ENCODE measurements around the gene TRIP10.
A peak's percentile ranks its signal among the peaks of the same experiment; 100 is the strongest.
"Not testable (repeated sequence)": the region's sequence is repeated elsewhere in the genome, so short reads cannot be mapped to it uniquely, and the experiment has no call there.

TRIP10 gene, protein sequence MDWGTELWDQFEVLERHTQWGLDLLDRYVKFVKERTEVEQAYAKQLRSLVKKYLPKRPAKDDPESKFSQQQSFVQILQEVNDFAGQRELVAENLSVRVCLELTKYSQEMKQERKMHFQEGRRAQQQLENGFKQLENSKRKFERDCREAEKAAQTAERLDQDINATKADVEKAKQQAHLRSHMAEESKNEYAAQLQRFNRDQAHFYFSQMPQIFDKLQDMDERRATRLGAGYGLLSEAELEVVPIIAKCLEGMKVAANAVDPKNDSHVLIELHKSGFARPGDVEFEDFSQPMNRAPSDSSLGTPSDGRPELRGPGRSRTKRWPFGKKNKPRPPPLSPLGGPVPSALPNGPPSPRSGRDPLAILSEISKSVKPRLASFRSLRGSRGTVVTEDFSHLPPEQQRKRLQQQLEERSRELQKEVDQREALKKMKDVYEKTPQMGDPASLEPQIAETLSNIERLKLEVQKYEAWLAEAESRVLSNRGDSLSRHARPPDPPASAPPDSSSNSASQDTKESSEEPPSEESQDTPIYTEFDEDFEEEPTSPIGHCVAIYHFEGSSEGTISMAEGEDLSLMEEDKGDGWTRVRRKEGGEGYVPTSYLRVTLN

DNA sequence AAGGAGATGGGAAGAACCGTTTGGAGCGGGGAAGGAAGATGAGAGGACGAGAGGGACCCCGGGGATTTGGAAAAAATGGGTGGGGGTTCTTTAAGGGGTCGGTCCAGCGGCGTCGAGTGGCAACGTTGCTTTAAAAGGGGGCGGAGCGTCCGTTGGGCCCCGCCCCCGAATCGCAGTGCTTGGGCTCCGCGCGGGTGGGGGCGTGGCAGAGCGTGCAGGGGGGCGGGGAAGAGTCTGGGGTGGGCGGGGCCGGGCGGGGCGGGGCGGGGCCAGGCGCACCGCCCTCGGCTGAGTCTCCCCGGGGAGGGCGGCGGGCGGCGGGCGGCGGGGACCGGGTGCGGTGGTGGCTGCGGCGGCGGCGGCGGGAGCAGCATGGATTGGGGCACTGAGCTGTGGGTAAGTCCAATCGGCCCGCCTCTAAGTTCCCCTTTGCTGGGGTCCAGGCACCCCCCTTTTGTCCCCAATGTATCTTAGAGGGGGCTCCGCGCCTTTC, at the start of gene TRIP10:
TRIP10 (plus strand) TSS at position 291 of the 493 bp plus-strand sequence; CDS start at position 373, 82 bp downstream.
- DNase-seq (ENCODE audit: low read depth), result peak; percentile 75

DNA sequence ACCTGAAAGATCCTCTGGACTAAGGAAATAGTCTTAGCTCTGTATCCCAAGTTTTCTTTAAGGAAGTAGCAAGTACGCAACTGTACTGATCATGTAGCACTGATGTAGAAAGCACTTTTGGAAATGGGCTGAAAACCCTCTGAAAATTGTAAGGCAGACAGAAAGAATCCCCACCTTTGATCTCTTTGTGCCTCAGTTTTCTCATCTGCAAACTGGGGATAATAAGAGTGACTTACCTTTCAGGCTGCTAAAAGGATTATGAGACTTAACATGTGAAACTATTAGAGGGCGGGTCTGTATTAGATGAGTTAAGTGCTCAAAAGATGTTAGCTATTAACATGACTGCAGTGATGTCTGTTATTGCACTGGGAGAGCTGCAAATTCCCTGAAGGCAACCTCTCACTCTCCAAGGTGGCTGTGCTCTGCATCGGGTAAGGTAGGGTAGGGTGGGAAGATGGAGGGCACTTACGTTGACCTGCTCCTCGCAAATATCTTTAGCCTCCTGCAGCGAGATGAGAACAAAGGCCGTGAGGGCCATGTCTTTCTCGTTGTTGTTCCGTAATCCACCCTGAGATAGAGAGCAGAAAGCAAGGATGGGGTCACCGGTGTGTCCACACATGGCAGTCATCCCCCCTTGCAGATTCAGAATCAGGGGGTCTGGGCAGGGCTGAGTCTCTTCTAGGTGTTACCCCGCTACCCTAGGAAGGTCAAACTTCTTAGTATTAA, 49.2 kb upstream of the TRIP10 start:
- no peak for DNase-seq (ENCODE audit: low read depth)

DNA sequence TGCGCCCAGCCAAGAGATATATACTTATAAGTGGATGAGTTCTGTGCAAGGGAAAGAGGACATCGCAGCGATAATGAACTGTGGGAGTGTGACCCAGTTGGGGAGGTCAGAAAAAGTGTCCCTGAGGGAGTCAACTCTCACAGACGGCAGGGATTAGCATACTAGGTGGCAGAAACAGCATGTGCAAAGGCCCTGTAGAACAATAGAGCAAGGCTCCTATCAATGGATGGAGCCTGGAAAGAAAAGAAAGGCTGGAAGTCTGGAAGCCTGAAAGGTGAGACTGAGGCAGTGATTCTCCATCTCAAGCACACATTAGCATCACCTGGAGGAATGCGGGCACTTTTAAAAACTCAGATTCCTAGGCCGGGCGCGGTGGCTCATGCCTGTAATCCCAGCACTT, 48.1 kb upstream of the TRIP10 start:
- DNase-seq (ENCODE audit: low read depth), result no peak

DNA sequence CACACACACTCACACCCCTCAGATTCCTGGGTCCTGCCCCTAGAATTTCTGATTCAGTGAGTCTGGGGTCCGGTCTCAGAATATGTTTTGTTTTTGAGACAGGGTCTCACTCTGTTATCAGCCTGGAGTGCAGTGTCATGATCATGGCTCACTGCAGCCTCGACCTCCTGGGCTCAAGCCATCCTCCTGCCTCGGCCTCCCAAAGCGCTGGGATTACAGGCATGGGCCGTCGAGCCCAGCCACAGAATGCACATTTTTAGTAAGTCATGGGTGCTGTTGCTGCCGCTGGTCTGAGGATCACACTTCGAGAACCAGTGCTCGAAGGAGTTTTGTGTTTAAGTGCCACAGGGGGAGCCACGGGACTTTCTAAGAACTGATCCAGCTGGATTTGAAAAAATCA, 47.5 kb upstream of the TRIP10 start:
- no peak for DNase-seq (ENCODE audit: low read depth)

DNA sequence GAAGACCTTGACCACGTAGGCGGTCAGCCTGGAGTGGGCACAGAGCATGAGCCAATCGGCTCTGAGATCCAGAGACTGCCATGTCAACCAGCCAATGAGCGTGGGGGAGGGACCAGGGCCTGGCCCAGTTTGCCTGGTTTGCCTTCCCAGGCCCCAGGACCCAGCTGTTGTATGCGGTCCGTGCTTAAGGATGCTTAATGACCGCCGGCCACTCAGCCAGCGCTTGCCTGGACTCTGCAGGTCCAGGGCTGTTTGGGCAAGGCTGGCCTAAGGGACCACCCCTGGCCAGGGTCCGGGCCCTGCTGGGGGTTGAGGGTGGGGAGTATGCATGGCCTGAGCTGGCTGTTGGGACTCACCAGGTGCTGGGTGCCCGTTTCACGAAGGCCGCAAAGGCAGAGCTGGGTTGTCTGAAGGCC, 46.4 kb upstream of the TRIP10 start:
- DNase-seq (ENCODE audit: low read depth), result no peak

DNA sequence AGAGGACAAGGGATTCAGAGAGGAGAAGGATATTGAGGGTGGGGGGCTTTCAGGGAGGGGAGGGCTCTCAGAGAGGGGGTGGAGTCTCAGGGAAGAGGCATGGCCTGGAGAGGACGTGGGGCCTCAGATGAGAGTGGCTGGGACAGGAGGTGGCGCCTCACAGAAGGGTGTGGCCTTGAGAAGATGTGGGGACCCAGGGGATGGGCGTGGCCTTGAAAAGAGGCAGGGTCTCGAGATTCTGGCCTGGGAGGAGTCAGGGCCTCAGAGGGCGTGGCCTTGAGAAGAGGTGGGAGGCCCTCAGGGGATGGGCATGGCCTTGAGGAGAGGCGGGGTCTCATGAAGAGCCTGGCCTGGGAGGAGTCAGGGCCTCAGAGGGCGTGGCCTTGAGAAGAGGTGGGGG, 45.8 kb upstream of the TRIP10 start:
- no peak for DNase-seq (ENCODE audit: low read depth)

DNA sequence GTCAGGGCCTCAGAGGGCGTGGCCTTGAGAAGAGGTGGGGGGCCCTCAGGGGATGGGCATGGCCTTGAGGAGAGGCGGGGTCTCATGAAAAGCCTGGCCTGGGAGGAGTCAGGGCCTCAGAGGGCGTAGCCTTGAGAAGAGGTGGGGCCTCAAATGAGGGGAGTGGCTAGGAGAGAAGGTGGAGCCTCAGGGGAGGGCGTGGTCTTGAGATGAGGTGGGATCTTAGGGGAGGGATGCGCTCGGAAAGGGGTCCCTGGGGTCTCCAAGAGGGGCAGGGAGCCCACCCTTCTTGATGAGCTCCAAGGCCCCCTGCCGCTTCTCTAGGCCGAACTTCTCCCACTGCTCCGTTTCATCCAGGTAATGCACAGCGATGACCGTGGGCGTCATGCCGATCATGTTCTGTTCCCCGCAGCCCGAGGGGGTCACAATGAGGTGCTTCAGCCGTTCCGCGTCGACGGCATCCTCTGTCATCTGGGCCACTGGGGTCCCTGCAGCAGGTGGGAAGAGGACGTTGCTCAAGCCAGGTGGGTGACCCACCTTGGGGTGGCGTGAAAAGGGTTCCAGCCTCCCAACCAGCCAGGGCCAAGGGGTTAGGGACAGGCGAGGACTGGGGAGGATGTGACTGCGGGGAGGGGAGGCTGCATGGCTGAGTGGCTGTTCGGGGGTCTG, 45.2 kb upstream of the TRIP10 start:
- no peak for DNase-seq (ENCODE audit: low read depth)

DNA sequence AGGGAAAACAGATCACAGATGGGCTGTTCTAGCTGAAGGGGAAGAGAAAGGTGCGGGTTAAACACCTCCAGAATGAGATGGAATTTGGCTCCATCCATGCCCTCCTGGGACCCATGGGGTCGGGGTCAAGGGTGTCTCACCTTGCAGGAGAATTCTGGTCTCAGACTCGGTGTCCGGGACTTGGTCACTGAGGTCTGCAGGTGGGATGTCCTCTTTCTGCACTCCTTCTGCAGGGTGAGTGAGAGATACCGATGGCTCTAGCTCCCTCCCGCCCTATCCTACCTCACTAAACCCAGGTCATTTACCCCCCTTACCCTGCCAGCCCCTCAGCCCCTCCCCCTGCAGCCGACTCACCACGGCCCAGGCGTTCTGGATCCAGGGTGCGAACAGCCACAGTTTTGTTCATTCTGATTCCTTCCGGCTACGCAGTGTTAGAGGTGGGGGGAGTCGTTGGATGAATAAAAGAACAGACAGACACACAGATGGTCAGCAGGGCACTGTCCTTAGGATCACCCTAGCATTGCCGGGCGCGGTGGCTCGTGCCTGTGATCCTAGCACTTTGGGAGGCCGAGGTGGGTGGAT, 43.1 kb upstream of the TRIP10 start:
- no peak for DNase-seq (ENCODE audit: low read depth)

DNA sequence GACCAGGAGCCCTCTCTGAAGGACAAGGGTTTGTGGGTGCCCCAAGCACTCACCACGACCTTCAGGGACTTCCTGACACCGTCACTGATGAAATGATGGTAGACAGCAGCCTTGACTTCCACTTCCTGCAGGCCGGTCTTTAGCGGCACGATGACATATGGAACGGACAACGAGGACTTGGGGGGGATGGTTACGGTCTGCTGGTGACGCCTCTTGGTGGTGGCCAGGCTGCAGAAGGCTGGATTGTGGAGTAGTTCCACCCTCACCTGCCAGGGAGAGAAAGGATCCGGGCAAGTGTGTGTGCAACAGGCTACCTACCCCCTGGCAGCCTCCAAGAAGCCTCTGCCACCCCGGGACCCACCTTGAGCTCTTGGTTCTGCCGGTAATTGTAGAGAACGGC, 42.2 kb upstream of the TRIP10 start:
- no peak for DNase-seq (ENCODE audit: low read depth)

GRCh38 chr19:6699935-6700334, 39.5 kb upstream of the TRIP10 start:
- DNase-seq (ENCODE audit: low read depth), result no peak

DNA sequence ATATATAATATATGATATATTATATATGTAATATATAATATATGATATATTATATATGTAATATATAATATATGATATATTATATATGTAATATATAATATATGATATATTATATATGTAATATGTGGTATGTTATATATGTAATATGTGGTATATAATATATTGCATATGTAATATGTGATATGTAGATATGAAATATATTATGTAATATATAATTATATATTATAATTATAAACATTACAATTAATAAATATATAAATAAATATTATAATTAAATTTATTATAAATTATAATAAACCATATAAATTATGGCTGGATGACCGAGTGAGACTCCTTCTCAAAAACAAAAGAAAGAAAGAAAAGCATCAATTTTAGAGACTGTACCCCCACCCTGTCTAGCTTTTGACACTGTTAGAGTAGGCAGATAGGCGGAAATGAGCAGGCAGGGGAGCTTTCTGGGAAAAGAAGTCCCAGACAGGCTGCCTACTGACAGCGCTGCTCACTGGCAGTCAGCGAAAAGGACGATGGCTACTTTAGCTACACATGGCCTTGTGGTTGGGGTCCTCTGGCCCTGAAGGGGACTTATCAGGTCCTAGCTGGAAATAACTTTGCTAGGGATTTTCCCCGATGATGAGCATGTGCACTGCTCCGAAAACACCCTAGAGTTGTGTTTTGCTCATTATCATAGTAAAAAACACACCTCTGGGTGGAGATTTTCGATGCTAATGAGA, 38.7 kb upstream of the TRIP10 start:
- DNase-seq (ENCODE audit: low read depth), result no peak

DNA sequence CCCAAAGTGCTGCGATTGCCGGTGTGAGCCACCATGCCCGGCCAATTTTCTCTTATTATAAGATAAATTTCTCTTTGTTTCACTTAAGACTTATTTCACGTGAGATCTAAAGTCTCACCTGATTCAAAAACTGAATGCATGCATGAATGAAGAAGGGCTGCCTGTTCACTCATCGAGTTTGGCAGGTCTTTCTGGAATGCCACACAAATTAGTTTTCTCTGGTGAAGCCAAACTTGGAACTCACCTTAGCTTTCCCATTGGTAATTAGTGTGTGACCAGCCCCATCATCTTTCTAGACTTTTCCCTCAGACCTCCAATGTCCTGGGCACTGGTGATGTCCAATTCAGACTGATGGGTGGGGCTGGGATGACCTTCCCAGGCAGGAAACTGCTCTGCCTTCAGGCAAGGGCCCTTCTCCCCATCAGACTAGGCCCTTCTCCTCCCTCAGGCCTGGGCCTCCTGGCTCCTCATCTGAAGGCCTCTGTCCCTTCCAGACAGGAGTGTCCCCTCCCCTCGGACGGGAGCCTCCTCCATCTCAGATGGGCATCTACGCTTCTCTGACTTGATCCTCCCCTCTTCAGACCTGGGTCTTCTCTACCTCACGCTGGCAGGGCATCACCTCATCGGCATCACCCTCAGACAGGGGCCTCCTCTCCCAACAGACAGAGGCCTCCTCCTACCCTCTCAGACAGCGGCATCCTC, 33.4 kb upstream of the TRIP10 start:
- no peak for DNase-seq (ENCODE audit: low read depth)

- no peak for DNase-seq (ENCODE audit: low read depth)
These were observed 32.9 kb upstream of the TRIP10 start for GRCh38 chr19:6706633-6706958.

- DNase-seq (ENCODE audit: low read depth), result no peak
These were observed 32.3 kb upstream of the TRIP10 start for GRCh38 chr19:6707011-6707657.

- DNase-seq (ENCODE audit: low read depth), result no peak
These were observed 31.8 kb upstream of the TRIP10 start for GRCh38 chr19:6707658-6708018.

DNA sequence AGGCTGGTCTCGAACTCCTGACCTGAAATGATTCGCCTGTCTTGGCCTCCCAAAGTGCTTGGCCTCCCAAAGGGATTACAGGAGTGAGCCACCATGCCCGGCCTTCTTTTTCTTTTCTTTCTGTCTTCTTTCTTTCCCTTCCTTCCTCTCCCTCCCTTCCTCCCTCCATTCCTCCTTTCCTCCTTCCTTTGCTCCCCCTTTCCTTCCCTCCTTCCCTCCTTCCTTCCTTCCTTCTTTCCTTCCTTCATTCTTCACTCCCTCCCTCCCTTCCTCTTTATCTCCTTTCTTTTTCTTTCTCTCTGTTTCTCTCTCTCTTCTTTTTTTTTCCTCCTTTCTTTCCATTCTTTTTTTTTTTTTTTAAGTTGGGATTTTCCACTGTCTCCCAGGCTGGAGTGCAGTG, 31.1 kb upstream of the TRIP10 start:
- DNase-seq (ENCODE audit: low read depth), result no peak

DNA sequence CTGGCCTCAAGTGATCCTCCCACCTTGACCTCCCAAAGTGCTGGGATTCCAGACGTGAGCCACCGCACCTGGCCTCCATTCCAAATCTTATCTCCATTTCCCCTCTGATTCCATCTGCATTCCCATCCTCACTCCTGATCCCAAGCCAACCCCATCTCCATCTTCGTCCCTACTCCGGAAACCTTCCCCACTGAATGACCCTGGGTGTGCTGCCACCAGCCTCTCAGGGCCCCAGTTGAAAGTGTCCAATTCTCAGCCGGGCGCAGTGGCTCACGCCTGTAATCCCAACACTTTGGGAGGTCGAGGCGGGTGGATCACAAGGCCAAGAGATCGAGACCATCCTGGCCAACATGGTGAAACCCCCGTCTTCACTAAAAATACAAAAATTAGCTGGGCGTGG, 30.6 kb upstream of the TRIP10 start:
- DNase-seq (ENCODE audit: low read depth), result not testable (repeated sequence)

DNA sequence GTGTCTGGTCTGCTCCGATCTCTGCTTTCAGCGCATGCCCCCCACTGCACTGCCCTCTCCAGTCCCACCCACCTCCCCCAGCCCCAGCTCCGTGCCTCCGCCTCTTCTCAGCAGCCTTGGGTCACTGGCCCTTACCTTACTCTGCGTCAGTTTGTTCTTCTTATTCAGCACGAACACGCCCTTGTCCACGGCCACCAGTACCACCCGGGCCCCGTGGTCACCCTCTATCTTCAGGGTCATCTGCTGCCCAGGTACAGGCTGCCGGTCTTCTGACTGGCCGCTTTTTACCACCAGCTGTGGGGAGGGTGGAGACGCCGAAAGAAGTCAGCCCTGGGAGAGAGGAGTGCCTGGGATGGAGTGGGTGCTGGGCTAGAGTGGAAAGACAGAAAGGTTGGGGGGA, 29.9 kb upstream of the TRIP10 start:
- no peak for DNase-seq (ENCODE audit: low read depth)

DNA sequence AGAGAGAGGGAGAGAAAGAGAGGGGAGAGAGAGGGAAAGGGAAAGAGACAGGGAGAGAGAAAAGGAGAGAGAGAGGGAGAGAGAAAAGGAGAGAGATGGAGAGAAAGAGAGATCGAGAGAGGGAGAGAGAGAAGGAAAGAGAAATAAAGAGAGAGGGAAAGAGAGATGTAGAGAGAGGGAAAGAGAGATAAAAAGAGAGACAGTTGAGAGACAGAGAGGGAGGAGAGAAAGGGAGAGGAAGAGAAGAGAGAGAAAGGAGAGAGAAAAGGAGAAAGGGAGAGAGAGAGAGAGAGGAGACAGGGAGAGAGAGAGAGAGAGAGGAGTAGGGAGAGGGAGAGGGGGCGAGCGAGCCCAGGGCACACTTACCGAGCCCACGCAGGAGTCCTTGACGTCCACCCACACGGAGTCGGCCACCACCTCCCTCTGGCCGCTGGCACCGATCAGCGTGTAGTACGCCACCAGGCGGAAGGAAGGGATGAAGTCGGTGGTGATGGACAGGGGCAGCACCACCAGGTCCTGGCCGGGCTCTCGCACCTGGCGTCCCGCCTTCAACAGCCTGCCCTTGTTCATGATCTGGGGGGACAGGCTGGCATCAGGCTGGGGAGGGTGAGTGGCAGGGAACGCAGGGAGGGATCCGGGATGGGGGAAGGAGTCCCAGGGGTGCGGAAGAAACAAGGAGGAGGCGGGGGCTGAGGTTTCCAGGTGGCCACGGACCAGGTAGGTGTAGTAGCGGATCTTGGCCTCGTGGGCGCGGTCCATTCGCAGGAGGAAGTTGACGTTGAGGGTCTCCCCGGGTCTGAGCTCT, 29.0 kb upstream of the TRIP10 start:
- no peak for DNase-seq (ENCODE audit: low read depth)

- DNase-seq (ENCODE audit: low read depth), result no peak
These were observed 28.5 kb upstream of the TRIP10 start for GRCh38 chr19:6711078-6711361.

Data from activated gamma-delta T cell treated with anti-CD3 and anti-CD28 coated beads, Interleukin-2, amount 50 U/mL, for 16 hours (primary cell).